Calu3 (cell line): ENCODE results near the gene TEDDM1. TPM values are rescaled to one million over a fixed set of nuclear protein-coding genes. Genes with fewer than 3 reads are reported as not detected.

Source experiments
- BruUV-seq: library from RNA; stranded (reverse); fragments of 400-500 nt; replicated peaks from 2 replicates; lab custom pipeline; 2021; lab: Mats Ljungman, UMichigan
- CTCF ChIA-PET: fragments of 300-600 bp; sonication (Branson Sonifier 250); formaldehyde crosslinking; loops from one replicate; lab custom pipeline; 2022; ENCODE audit warnings: antibody characterized with exemption; lab: Charles Lee
- DNase-seq: peaks from one replicate; pipeline ENCODE4 v3.0.0; 2022
- H3K27ac Mint-ChIP-seq: one replicate; pipeline ENCODE4 v1.8.0; 2022; ENCODE audit warnings: mixed read lengths; ENCODE audit not compliant: unreplicated experiment
- H3K27me3 Mint-ChIP-seq: one replicate; pipeline ENCODE4 v1.8.0; 2022; ENCODE audit warnings: mixed read lengths; ENCODE audit not compliant: unreplicated experiment
- H3K36me3 Mint-ChIP-seq: one replicate; pipeline ENCODE4 v1.8.0; 2022; ENCODE audit warnings: mild to moderate bottlenecking, moderate library complexity, mixed read lengths; ENCODE audit not compliant: insufficient read depth, unreplicated experiment
- H3K4me1 Mint-ChIP-seq: one replicate; pipeline ENCODE4 v1.8.0; 2022; ENCODE audit warnings: mild to moderate bottlenecking, low read depth, mixed read lengths; ENCODE audit not compliant: unreplicated experiment
- H3K4me3 Mint-ChIP-seq: one replicate; pipeline ENCODE4 v1.8.0; 2022; ENCODE audit warnings: mild to moderate bottlenecking, low read depth, moderate library complexity, mixed read lengths; ENCODE audit not compliant: unreplicated experiment
- H3K9me3 Mint-ChIP-seq: one replicate; pipeline ENCODE4 v1.8.0; 2022; ENCODE audit warnings: low read depth, mixed read lengths; ENCODE audit not compliant: unreplicated experiment
- intact Hi-C: fragments of 100-400 bp; cut with micrococcal nuclease; formaldehyde crosslinking; loops from one replicate; pipeline ENCODE4 v1.10.0; 2022; ENCODE audit not compliant: unreplicated experiment
- total RNA-seq: library from RNA; stranded (reverse); gene quantifications from 2 replicates; pipeline ENCODE4 v1.2.3, GENCODE V29; 2022
- TF ChIP-seq, protein P1 (sequence below): fragments of 200-600 bp; IDR thresholded peaks from one replicate; pipeline ENCODE4 v1.8.0; 2022; ENCODE audit warnings: antibody characterized with exemption; ENCODE audit not compliant: unreplicated experiment

TEDDM1 gene
- total RNA-seq, 1 experiment from 2014 or later, result not detected

DNA sequence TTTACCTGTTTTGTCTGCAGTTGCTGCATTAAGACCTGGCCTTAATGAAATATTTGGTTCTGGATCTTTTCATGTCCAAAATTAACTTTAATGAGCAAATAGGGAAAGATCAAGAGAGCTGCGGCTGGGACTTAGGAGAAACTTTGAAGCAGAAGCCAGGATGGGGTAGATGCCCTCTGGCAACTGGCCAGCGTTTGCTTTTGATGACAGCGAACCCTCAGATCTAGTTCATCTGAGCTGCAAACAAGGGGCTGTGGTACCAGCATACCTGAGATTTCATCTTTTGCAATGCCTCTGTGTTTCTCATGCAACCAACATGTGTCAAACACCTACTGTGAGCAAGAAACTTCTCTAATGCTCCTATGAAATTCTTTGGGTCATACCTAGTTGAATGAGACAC lies 13.0 kb upstream of the TEDDM1 start:
- Mint-ChIP-seq H3K27ac (no peak overlapping the region), H3K36me3 (no peaks in the 10 kb centered on the region), H3K9me3 (no peaks in the 10 kb centered on the region), H3K4me3 (no peak overlapping the region), H3K27me3 (peaks cover 52% of the 10 kb centered on the region), H3K4me1 (no peaks in the 10 kb centered on the region)
- TF ChIP-seq, protein P1, sequence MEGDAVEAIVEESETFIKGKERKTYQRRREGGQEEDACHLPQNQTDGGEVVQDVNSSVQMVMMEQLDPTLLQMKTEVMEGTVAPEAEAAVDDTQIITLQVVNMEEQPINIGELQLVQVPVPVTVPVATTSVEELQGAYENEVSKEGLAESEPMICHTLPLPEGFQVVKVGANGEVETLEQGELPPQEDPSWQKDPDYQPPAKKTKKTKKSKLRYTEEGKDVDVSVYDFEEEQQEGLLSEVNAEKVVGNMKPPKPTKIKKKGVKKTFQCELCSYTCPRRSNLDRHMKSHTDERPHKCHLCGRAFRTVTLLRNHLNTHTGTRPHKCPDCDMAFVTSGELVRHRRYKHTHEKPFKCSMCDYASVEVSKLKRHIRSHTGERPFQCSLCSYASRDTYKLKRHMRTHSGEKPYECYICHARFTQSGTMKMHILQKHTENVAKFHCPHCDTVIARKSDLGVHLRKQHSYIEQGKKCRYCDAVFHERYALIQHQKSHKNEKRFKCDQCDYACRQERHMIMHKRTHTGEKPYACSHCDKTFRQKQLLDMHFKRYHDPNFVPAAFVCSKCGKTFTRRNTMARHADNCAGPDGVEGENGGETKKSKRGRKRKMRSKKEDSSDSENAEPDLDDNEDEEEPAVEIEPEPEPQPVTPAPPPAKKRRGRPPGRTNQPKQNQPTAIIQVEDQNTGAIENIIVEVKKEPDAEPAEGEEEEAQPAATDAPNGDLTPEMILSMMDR, result no peak
- CTCF ChIA-PET, result no interaction called here
- DNase-seq, result no peak
- no TSS peak for BruUV-seq
- intact Hi-C loops, result no loop called here

DNA sequence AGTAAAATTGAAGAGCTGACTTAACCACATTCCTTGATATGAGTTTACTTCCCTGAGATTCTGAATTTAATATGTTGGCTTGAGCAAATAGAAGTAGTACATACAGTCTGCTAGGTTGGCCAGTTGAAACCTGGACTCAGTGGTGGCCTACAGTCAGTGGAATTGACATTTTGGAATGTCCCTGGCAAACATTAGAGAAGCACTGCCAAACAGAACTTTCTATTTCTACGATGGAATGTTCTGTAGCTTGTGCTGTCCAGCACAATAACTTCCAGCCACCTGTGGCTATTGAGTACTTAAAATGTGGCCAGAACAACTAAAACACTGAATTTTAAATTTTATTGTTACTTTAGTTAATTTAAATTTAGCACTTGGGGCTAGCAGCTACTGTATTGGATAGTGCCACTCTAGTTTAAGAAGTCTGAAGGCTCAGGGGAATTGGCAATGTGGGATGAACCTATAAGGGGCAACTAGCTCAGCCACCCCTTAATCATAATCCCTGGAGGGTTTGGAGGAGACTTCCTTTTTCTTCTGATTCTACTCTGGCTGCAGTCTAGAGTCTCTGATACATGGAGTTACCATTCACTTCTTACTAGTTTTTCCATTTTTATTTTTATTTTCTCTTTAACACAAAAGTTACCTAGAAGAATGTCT lies 10.3 kb upstream of the TEDDM1 start:
- intact Hi-C loops, result no loop called here
- no peaks in the 10 kb centered on the region for H3K4me1 Mint-ChIP-seq
- BruUV-seq, result no TSS peak
- DNase-seq, result no peak
- peaks cover 44% of the 10 kb centered on the region for H3K27me3 Mint-ChIP-seq
- H3K36me3 Mint-ChIP-seq, result no peaks in the 10 kb centered on the region
- CTCF ChIA-PET, result interaction anchor here (0.6 kb wide), 1 partner anchor 584 kb away, joined by 5 read pairs; no protein-coding TSS in a partner anchor
- H3K4me3 Mint-ChIP-seq, result no peak overlapping the region
- no peak overlapping the region for H3K27ac Mint-ChIP-seq
- TF ChIP-seq, protein P1, result no peak
- no peaks in the 10 kb centered on the region for H3K9me3 Mint-ChIP-seq

DNA sequence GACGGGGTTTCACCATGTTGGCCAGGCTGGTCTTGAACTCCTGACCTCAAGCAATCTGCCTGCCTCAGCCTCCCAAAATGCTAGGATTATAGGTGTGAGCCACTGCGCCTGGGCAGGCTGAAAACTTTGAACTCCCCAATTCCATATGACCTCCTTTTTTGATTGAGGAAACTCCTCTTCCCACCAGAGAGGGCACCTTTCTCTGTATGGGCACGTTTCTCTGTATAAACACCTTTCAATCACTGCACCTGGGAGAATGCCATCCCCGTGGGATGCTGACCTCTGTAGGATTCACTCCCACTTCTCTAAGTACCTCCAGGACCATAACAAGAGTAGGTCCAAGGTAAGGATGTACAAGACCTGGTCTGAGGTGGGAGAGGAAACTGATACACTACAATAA lies 9.7 kb upstream of the TEDDM1 start:
- CTCF ChIA-PET, result interaction anchor here (0.6 kb wide), 1 partner anchor 585 kb away, joined by 5 read pairs; no protein-coding TSS in a partner anchor
- H3K9me3 Mint-ChIP-seq, result peaks cover 4% of the 10 kb centered on the region
- no peaks in the 10 kb centered on the region for H3K36me3 Mint-ChIP-seq
- no TSS peak for BruUV-seq
- H3K4me3 Mint-ChIP-seq, result no peak overlapping the region
- H3K27me3 Mint-ChIP-seq, result peaks cover 44% of the 10 kb centered on the region
- TF ChIP-seq, protein P1, result no peak
- no peaks in the 10 kb centered on the region for H3K4me1 Mint-ChIP-seq
- no peak overlapping the region for H3K27ac Mint-ChIP-seq
- intact Hi-C loops, result no loop called here
- DNase-seq, result no peak

DNA sequence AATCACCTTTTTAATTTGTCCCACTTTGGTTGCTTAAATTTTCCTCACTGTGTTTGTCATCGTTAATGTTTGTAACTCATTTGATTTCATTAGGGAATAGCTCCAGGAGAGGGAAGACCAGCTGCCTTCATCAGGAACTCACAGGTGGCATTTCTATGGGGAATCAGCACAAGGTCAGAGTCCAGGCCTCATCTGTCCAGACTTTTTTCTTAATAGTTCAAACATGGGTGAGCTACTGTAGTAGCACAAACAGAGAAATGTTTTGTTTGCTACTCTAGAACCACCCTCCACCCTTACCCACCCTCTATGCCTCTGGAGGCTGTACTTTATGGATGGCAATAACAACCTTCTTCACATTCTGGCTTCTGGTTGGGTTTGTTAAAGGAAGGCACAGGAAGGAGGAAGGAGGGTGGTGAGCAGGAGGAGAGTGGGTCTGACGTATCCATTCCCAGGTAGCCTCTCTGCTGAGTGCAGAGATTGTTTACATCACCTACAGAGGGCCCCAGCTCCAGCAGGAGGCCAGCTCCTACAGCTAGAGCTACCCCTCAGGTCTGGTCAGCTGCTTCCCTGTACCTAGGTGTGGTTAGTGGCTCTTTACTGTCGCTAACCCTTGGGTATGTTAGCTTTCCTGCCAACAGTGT lies 8.1 kb upstream of the TEDDM1 start:
- DNase-seq, result no peak
- CTCF ChIA-PET, result no interaction called here
- TF ChIP-seq, protein P1, result no peak
- Mint-ChIP-seq H3K27me3 (peaks cover 31% of the 10 kb centered on the region), H3K4me3 (no peak overlapping the region), H3K27ac (no peak overlapping the region), H3K9me3 (peaks cover 7% of the 10 kb centered on the region), H3K4me1 (no peaks in the 10 kb centered on the region), H3K36me3 (no peaks in the 10 kb centered on the region)
- BruUV-seq, result no TSS peak
- intact Hi-C loops, result no loop called here
